Urothelium cell line (cell line): ENCODE results near the gene SELENBP1.
"Not testable (repeated sequence)": the region's sequence is repeated elsewhere in the genome, so short reads cannot be mapped to it uniquely, and the experiment has no call there.

Experiments used
- DNase-seq: peaks from one replicate; pipeline ENCODE4 v3.0.0; 2011; ENCODE audit warnings: low spot score, mixed read lengths
- FAIRE-seq: peaks from 2 replicates; lab custom pipeline; 2011; peaks lifted over from hg19 to GRCh38; lab: Jason Lieb, UNC

SELENBP1 gene

DNA sequence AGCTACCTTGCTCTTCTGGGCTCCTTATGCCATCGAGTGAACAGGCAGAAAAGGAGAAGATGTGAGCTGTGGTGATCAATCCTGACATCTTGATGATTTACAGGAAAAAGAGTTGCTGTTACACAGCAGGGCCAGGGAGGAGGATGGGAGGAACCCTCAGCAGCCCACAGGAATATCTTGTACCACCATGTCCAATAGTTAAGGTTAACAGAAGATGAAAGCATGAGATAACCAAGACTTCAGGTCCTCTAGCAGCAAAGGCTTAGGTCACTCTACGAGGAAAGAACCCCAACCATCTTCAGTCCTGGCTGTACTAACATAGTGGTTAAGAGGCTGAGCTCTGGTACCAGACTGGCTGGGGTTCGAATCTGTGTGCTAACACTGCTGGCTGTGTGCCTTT is 12.1 kb upstream of the SELENBP1 start:
- DNase-seq (no peak), FAIRE-seq (no peak)

DNA sequence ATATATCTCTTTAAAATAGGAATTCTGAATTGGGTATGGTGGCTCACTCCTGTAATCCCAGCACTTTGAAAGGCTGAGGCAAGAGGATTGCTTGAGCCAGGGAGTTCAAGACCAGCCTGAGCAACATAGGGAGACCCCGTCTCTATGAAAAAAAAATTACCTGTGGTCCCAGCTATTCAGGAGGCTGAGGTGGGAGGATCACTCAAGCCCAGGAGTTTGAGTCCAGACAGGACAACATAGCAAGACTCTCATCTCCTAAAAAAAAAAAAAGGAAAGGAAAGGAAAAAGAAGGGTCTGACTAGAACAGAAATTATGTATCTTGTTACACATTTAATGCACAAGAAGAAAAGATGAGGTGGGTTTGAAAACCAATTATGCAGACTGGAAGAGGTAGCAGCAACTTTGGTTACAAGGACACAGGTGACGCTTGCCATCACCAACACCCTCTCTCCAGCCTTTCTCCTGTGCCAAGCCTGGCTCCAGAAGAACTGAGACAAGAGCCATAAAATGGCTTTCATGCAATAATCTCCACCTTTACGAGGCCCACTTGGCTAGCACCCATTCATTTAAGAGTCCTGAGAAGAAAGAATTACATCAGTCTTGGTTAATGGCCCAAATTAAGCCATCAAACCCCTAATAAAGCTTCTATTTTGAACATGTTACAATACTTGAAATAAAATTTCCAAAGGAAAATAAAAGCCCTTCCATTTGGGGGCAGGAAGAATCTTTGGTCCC is 4.8 kb upstream of the SELENBP1 start:
- no peak for FAIRE-seq
- DNase-seq = no peak

DNA sequence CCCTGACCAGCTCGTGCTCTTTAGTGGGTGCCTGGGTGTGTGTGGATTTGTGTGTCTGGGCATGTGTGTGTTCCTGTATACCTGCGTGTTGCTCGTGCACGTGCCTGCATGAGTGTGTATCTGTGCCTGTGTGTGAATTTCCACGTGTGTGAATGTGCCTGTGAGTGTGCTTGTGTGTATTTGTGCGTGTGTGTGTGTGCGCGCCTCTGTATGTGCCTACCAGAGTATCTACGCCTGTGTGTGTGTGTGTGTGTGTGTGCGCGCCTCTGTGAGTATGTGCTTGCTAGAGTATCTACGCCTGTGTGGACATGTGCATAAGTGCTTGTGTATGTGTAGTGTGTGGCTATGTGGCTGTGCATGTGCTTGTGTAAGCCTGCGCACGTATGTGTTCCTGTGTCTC is 691 bp upstream of the SELENBP1 start:
- FAIRE-seq = no peak
- no peak for DNase-seq

DNA sequence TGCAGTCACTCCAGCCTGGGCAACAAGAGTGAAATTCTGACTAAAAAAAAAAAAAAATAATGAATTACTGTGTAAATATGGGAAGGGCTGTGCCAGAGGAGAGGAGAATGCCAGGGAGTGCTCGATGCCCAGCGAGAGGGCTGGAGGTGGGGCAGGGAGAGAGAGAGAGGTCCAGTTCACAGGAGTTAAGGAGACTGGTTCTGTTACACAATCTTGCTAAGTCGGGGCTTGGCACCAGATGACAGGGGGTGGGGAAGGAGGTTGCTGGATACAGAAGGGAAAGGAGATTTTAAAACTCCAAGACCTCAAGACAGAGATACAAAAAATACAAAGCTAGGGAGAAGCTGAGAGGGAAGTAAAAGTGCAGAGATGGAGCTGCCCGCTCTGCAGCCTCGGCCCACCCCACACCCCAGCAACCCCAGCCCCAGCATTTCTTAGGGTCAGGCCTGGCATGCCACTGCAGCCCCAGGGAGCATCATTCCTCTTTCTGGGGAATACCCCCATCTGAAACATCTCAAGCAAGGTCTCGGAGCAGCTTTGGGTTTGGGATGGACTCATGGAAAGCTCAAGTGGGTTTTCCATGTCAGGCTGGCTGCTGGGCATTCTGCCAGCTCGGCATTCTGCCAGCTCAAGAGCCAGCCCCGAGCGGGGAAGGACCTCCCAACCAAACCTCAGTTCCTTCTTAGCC is 991 bp downstream of the SELENBP1 start:
- FAIRE-seq (no peak), DNase-seq (peak; percentile 55)

DNA sequence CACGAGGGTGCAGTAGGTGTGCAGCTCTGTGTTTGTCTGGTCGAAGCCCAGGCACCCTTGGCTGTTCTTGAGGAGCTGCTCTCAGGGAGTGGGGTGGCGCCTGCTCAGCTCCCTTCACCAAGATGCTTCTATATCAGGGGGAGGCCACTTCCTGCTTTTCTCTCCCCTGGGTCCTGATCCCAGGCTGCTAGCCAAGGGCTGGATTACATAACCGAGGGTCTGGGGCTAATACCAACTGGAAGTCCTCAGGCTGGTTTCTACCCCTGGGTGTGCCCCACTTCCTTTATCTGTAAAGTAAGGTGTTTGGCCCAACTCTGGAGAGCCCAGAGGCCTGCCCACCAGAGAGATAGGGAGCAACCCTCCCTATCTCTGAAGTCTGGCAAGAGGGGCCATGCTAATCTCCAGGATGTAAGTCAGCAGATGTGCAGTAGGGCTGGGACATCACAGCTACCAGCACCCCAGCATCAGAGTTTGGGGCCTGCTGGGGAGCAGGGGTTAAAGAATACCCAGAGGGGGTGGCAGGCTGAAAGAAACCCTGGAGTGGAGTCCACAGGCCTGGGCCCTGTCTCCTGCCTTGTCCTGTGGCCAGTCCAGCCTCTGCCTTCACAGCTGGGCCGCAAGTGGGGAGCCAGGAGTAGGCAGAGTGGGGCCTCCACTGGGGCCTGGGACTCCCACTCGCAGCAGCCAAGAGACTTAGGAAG is 2.1 kb downstream of the SELENBP1 start:
- FAIRE-seq = no peak
- no peak for DNase-seq

DNA sequence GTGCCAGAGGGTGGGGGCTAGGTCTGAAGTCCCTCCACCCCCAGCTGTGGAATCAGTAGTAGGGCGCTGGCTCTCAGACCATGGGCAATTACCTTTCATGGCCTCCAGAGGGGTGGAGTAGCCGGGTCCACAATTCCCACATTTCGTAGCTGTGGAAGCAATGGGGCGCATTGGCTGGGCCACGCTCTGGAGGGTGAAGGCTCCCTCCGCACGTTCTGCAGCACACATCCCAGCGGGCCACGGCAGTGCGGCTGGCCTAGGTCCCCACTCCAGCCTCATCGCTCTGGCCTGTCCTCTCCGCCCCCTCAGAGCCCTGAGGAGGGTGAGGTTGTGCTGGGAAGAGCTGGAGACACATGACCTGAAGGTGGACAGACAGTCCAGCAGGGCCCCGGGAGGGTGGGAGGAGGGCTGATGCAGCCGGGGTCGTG is 2.9 kb downstream of the SELENBP1 start:
- DNase-seq (no peak), FAIRE-seq (no peak)

DNA sequence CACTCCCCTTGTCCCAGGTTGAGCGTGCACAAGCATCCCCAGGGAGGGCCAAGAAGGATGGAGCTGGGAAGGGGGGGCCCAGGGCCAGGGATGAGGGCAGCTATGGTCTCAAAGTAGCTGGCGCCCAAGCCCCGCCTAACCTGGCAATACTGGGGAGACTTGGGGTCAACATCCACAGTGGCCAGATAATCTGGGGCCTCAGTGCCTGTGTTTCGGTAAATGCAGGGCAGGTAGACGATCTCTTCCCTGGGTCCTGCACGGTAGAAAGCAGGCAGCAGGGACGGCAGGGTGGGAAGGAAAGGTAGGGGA is 3.2 kb downstream of the SELENBP1 start:
- no peak for FAIRE-seq

DNA sequence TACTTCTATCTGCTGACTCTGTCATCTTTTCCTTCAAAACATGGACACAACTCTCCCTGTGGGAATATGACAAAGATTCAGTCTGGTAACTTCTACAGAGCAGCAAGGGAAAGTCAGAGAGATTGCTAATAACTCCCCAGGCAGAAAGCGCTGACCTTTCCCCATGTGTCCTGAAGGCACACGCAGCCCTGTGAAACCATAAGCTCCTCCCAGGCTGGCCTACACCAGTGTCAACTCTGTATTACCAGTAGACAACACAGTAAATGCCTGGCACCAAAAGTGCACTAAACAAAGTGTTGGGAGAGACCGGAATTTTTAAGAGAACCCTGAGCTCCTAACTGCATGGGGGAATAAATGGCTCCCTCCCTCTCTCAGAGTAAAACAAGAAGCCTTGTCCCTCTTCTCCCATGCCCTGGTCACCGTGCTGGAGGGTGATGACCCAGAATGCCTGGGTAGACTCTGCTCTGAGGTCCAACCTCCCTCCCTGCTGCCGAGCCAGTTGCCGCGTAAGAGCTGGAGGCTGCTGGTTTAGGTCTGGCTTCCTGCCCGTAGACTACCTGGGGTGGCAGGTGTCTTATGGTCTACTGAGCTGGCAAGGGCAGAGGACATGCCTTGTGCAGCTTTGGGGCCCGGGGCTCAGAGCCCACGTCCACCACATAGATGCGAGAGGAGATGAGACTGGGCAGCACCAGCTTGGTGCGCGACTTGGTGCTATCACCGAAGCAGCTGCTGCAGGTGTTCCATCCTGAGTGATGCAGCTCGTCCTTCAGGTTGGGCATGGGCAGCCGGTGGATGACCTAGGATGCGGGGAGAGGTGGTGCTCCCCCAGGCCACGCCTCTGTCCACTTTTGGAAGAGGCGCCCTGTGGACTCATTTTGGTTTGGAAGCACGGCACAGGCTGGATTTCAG is 3.9 kb downstream of the SELENBP1 start:
- FAIRE-seq (no peak), DNase-seq (no peak)

More for the DNA sequence above, 3.2 kb downstream of the SELENBP1 start:
- DNase-seq = no peak

DNA sequence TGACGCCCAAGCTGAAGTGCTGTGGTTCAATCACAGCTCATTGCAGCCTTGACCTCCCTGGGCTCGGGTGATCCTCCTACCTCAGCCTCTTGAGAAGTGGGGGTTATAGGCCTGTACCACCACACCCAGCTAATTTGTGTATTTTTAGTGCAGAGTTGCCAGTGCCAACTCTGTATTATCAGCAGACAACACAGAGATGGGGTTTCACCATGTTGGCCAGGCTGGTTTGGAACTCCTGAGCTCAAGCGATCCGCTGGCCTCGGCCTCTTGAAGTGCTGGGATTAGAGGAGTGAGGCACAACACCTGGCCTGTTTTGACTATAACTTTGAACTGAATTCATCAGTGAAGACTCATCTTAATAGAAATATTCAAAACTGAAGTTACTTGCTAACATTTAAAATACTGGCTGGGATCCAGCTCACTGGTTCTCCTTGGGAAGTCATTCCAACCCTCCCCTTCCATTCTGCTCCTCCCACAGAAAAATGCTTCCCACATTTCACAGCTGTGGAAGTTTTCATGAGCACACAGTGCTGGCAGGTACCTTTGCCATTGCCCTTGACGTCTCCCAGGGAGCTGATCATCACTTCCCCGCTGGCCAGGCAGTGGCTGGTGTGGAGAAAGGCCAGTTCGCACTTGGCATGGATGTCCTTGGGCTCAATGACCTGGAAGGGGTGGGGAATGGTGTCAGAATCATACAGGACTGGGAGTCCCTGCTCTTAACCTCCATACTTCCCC is 4.7 kb downstream of the SELENBP1 start:
- FAIRE-seq = no peak
- no peak for DNase-seq

DNA sequence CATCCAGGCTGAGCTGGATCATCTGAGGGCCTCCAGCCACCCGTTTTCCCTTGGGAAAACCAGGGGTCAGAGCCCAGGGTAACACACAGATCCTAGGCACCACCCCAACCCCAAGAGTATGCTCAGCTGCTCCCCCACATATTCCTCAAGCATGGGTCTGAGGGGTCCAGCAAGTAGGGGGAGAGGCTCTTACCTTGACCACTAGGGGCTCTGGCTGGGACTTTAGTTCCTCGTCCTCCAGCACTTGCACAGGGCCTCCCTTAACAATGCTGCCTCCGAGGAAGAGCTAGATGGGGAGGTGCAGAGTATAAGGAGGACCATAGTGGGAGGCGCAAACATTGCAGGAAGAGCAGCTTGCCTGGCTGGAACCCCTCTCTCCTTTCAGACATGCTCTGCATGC is 7.5 kb downstream of the SELENBP1 start:
- DNase-seq (no peak), FAIRE-seq (no peak)

DNA sequence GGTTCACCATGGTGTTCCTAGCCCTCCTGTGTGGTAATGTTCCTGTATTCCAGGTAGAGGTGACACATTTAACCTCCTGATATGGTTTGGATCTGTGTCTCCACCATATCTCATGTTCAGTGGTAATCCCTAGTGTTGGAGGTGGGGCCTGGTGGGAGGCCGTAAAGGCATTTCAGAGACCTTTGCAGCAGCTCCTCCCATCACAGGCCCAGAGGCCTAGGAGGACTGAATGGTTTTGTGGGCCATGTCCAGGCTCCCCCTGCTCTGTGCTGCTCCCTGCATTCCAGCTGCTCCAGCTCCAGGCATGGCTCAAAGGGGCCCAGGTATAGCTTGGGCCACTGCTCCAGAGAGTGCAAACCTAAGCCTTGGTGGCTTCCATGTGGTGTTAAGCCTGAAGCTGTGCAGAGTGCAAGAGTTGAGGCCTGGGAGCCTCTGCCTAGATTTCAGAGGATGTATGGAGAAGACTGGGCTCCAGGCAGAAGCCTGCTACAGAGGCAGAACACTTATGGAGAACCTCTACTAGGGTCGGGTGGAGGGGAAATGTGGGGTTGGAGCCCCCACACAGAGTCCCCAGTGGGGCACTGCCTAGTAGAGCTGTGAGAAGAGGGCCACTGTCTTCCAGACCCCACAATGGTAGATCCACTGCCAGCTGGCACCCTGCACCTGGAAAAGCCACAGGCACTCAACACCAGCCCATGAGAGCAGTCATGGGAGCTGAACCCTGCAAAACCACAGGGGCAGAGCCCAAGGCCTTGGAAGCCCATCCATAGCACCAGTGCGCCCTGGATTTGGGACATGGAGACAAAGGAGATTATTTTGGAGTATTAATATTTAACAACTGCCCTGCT is 10.0 kb downstream of the SELENBP1 start:
- FAIRE-seq = no peak
- no peak for DNase-seq

DNA sequence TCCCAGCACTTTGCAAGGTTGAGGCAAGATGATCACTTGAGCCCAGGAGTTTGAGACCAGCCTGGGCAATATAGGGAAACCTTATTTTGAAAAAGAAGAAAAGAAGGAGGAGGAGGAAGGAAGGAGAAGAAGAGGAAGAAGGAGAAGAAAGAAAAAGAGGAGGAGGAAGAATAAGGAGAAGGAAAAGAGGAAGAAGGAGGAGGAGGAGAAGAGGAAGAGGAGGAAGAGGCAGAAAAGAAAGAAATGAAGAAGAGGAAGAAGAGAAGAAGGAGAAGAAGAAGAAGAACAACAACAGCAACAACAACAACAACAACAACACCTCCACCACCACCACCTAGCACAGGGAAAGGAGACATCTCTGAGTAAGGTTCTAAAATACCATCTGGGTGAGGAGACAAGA is 10.6 kb downstream of the SELENBP1 start:
- no peak for FAIRE-seq
- DNase-seq = no peak

DNA sequence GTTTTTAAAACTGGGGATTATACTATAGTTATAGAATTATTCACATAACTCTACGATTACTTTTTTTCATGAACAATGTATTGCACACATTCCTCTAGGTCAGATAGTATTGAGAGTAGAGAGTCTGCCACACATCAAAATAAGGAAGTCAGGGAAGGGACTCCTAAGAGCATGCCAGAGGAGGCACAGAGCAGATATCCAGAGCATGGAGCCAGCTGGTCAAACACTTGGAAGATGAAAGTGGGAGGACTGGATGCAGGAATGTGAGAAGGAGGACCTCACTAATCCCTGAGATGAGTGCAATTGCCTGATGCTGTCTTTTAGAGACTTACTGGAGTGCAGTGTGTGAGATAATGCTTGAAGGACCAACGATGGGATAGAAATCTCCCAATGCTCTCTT is 15.8 kb downstream of the SELENBP1 start:
- DNase-seq (no peak), FAIRE-seq (no peak)

DNA sequence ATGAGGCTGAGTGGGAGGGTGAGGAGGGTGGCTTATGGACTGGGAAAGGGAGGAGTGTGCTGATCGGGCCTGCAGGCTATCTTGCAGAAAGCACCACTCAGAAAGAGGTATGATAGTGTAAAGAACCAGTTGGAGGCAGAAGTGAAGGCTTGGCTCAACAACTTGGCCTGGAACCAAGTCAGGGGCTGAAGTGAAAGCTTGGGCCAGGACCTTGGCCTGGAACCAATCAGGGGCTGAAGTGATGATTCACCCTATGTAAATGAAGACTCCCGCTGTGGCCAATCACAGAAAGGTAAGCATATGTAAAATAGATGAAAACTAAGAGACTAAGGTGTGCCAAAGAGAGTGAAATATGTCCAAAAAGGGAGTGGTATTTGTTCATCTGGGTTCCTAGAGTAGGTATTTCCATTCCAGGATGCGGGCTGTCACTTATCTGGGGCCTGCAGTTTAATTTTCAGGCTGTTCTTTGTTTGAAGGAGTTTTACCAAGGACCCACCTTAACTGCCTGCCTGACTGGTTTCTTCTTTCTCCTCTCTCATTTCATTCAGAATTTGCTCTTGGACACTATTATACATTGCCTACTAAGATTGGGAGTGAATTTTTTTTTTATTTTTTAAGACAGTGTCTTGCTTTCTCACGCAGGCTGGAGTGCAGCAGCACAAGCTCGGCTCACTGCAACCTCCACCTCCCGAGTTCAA is 20.3 kb downstream of the SELENBP1 start:
- FAIRE-seq = no peak
- no peak for DNase-seq

DNA sequence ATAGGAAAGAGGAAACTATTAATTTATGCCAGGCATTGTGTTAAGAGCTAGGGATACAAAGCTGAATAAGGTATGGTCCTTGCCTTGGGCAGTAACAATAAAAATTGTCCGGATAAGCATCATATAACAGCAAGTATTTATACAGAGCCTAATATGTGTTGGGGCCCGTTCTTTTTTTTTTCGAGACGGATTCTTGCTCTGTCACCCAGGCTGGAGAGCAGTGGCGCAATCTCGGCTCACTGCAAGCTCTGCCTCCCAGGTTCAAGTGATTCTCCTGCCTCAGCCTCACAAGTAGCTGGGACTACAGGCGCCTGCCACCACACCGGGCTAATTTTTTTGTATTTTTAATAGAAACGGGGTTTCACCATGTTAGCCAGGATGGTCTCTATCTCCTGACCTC is 22.2 kb downstream of the SELENBP1 start:
- not testable (repeated sequence) for FAIRE-seq, DNase-seq

DNA sequence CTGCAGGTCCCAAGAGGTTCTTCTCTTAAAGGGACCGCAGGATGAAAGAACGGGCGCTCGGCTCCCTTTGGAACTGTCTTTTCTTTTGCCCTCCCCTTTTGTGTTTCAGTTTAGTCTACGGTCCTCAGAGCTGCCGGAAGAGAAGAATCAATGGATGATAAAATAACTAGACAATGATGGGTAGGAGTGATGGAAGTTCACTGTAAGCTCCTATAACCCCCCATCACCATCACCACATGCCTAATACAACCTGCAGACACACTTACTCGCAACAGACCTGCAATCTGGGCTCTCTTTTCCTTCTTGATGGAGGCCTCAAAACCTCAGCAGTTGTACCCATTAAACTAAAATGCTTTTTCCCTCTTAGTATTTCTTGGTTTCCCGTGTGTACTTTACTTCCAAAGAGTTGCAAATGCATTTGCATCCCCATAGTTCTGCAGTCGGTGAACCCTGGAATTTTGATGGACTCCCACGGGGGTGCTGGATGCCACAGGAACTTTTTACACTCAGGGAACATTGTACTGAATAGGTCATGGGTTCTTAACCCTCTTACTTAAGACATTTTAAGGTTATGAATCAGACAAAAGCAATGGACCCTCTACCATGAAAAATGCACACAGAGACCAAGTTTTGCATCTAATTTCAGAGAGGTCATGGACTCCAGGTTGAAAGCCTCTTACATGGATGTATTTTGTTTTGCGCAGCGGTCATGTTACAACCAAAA is 24.8 kb downstream of the SELENBP1 start:
- DNase-seq = no peak
- no peak for FAIRE-seq

DNA sequence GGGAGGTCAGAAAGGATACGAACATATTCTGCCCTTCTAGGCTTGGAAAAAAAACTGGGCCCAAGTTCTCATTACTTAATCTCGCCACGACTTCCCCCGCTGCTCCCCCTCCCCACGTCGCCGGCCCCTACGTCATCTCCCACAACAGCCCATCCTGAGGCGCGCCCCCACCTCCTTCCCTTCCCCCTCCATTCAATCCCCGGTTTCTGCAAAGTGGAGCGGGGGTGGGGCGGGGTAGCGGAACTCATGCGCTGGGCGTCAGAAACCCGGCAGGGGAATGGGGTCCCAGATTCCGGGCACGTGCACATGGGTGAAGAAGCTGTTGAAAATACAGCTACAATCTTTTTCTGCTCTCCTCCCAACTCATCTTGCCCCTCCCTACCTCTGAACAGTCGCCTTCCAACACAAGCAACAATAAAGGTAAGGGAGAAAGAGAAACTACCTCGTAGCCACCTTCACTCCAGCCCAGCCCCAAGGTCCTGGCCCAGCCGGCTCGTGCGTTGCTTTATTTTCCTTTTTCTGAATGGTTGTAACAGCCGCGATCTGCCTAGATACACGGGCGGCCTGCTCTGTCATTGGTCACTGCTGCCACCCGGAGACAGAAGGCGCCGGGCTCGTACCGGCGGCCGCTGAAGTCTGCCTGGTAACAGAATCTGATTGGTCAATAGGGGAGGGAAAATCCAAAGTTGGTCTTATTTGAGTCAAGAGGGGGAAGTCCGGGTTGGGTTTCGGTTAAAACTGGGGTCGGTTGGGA is 25.6 kb downstream of the SELENBP1 start, which contains the start of gene RFX5:
Gene RFX5 (minus strand): TSS at position 484 of the 754 bp plus-strand sequence. CDS start 932 bp downstream, outside the sequence.
- no peak for FAIRE-seq
- DNase-seq = peak; percentile 97
